HG03520 (cell line): ENCODE measurements around the gene FAM20B.
"Not testable (repeated sequence)": the region's sequence is repeated elsewhere in the genome, so short reads cannot be mapped to it uniquely, and the experiment has no call there.

Source experiments
- ATAC-seq: cut with Tn5 transposase; IDR thresholded peaks from one replicate; pipeline ENCODE4 v1.9.1; 2021; ENCODE audit warnings: mild to moderate bottlenecking, moderate library complexity; ENCODE audit not compliant: unreplicated experiment

The FAM20B gene

DNA sequence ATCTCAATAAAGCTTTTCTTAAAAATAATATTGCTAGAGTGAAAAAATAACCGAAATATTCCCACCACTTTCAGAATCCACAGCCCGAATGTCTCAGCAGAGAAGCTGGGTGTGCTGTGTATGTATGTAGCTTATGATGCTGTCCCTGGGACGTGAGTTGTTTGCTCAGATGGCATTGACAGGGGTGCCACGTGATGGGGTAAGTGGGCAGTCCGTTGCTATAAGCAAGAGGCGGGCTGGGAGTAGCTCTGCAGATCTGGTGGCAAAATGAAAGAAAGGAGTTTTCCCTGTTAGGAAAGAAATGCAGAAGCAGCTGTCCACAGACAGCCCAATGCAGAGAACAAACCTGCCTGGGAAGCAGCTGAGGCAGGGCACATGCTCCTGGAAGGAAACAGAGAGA is 3.8 kb upstream of the FAM20B start:
- no peak for ATAC-seq

DNA sequence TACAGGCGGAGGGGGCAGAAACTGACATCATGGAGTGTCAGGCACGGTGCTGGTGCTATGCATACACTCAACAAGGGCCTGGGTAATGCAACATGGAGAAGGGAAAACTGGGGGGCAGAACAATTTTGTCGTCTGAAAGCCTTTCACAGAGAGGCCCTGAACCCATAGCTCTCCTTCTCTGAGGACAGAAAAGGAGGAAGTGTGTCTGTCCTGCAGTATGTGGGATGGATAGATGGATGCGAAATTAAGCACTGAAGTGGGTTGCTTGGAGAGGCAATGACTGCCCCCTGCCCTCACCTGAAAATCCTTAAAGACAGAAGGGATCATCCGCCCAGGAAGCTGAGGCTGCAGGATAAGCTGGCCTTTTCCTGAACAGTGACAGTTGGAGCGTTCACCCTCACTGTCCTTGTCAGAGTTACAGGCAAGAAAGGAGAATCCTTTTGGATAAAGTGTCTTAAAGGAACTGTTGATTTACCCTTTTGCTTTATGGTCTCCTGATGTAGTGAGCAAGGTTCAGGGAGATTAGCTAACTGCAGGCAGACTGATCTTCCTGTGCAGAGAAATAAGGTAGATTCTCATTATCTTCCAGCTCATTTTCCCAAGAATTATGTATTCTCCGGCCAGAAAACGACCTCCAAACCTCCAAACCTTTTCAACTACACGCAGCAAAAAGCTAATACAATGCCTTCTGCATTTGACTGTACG is 1.6 kb upstream of the FAM20B start:
- ATAC-seq, result no peak

DNA sequence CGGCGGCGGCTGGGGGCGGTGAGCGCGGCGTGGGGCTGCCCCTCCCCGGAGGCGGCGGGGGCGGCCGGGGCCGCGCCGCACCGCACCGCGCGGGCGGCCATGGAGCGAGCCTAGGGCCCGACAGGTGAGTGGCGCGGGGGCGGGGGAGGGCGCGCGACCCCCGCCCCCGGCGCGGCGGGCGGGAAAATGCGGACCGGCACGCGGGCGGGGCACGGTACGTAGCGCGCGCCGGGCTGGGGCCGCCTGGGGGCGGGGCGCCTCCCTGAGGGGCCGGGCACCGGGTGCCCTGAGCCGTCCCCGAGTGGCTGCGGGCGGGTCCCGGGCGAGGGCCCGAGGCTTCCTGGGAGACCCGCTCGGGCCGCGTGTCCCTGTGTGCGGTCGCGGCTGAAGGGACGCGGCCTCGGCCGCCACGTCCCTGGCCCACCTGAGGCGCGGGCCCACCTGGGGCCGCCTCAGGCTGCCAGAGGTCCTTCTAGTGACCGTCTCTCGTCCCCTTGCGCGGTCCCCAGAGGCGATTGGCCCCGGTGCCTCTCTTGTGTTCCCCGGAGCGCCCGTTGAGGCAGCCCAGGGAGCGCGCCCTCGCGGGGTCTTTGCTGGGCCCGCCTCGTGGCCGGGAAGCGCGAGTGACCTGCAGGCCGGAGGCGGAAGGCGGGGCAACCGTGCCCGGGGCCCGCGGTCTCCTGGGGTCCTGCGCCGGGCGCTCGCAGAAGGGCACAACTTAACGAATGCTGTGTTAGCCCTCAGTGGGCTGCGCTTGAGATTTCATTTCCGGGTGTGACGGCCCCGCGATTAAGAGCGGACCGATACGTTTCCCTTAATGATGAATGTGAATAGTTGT is 500 bp downstream of the FAM20B start:
- peak; percentile 58 for ATAC-seq

DNA sequence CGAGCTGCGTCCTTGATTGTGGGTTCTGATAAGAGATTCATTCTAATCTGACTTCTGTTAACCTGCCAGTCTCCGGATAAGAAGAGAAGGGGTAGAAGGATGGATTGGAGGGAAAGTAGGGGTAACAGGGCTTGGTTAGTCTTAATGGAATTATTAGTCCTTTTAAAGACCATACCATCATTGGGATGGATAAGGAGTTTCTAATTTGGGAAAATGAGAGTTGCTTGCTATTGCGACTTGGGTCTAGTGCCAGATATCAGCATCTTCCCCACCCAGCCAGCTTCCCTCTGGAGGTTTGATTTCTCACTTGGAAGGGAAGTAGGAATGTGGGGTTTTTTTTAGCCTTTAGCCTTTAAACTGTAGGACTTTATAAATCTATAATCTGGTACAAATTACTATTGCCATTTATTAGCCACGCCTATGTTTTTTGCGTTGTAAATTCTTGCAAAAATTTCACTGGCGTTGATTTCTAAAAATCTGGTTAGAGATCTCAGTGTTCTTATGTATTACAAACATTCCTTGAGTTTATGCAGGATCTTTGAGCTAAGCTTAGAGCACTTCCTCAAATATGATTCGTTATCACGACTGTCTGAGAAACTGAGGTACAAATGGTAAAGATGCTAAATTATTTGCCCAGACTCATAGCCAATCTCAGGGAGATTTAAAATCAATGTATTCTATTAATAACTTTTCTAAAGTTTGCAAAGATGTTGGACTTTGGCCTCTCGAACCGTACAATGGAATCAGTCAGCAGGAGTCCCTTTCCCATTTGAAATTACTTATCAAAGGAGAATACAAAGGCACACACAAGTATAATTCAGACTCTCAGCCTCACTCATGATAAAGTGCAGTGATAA is 1.3 kb downstream of the FAM20B start:
- no peak for ATAC-seq

DNA sequence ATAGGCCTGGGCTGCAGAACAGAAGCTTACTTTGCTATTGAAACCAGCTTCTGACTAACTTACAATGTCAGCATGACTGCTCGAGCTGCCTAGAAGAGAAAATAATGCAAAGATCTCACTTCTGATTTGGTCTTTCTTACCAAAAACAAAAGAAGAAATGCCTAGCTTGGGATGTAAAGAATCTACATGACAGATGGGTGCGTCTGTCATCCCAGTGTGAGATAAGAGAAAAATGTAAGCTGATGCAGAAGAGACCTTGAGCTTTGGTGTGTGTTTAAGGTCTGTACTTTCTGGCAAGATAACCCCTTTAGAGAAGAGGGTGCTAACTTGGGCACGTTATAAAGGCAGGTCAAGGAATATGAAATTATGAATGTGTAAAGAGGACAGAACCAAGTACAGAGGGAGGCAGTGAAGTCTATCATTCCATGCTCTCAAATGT is 3.6 kb downstream of the FAM20B start:
- no peak for ATAC-seq

DNA sequence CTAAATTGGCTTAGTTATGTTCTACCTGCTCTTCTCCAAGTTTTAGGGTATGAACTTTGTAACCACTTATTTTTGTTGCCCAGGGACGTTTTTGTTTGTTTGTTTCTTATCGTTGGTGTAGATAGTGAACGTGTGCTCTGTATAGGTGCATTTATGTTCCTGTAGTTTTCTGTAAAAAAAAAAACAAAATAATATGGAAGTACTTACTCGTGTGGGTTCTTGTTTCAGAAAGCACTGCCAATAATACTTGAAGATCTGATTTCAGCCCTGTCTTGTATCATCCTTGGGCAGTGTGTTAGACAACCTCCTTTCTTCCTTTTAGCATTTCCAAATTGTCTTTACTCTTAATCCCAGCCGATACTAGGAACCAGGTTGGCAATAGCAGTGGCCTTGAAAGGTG is 4.4 kb downstream of the FAM20B start:
- no peak for ATAC-seq

DNA sequence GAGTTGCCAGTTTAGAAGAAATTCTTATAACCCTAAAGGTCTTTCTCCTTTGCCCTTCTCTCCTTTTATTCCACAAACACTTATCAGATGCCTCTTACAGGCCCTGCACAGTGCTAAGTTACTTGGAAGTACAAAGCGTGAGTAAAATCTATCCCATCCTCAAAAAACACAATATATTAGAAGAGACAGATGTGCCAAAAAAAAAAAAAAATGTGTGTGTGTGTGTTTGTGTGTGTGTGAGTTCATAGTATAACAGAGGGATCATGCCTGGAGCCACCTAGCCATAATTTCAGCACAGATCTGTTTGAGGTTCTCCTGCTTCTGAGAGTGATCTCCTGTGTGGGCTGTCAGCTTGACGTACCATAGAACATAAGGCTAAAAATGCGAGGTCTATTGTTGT is 5.0 kb downstream of the FAM20B start:
- ATAC-seq, result no peak

DNA sequence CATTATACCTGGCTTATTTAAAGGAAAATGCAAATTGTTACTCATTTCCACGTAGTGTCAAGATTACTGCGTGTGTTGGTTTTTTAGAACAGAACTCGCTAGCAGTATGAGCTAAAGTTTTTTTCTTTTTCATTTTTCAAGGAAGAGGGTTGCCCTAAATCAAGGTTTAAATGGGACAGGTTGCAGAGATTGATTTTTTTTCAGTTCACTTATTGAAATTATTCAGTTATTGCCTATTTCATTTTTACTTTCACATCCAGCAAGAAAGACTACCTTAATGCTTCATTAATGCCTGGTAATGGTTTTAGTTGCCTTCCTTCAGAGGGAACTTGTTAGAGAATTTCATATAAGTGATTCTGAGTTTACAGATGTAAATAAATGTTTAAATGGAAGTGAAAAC is 5.6 kb downstream of the FAM20B start:
- no peak for ATAC-seq

DNA sequence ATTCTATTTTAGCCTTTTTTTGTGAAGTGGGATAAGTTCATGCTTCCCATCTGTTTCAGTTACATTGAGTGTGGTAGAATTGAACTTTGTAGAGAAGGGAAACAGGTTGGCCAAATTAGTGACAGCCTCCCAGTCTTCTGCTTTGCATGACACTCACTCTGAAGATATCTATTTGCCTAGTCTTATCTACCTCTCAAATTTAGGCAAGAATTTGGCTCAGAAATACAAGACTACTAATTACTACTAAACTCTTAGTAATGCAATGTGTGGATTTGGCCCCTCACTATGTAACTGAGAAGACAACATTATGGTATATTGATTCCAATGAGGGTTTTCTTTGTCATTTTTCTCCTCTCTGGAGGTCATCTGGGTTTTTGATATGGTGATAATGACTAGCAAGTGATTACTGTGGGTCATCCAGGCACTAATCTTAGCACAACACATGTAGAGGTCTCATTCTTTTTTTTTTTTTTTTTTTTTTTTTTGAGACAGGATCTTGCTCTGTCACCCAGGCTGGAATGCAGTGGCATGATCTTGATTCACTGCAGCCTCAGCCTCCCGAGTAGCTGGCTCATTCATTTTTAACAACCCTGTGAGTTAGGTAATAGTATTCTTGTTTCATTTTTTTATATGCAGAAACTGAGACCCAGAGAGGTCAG is 6.3 kb downstream of the FAM20B start:
- ATAC-seq, result no peak

DNA sequence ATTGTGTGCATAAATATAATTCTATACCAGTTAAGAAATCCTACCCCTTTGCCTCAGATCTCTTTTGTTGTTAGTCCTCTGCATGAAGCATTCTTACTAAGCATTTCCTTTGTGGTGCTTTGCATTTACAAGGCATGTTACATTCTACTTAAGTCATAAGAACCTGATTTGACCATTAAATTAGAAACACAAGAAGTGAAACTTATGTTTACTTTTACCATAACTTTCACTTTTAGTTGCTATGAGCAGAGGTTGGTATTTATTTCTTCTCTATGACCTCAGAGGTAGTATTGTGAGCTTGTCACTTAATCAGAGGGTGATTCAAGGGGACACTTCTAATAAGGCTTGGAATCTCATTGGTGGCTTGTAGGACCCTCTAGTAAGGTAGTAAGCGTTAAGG is 9.0 kb downstream of the FAM20B start:
- ATAC-seq, result peak; percentile 84

DNA sequence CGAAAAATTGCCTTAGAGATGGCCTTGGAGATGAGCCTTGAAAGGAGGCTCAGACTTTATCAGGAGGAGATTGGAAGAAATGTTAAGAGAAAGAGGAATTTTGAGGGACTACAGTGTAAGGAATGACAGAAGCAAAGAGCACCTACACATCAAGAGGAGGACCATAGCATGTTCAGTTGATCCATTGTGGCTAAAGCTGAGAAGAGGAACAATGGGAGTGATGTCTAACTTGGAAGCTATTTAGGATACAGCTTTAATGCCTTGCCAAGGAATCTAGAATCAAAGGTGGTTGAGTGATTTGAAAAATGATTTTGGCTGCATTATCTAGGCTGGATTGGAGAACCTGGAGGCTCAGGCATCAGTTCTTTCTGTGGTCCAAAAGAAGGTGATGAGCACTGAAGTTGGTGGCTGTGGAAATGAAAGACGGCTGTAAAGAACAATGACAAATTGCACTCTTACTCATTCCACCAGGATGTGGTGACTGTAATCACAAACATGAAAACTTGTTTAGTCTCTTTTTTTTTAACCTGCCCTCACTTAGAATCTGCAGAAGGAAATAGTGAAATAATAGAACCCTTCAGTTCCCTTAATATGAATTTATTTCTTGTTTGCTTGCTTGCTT is 11.3 kb downstream of the FAM20B start:
- ATAC-seq, result peak; percentile 48

DNA sequence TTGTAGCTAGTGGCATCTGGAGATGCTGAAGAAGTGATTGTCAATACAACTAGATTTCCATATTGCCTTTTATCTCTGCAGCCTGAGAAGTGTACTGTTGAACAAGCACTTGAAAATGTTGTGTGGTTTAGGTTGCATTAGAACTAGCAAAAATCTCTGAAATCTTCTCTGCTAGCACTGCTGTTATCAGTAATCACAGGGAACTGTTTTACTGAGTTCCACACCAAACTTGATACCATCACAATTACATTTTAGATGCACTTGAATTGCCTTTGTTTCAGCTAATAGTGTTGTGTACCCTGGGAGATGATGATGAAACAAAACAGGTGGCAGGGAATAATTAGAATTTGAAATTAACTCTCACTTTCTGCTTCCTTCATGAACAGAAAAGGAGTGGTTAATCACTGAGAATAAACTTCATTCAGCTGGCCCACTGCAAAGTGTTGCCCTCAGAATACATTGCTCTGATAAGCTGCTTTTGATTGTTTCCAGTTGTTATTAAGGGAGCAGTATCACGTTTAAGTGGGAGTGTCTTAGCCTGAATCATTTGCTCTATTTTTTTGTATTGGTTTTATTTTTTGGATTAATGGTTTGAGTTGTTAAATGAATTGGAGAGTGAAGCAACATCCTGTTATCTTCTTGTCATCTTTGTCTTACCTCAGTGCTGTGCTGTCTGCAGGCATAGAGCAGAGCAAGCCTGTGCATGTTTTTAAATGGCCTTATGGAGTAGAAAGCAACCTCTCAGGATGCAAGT is 13.0 kb downstream of the FAM20B start:
- no peak for ATAC-seq

DNA sequence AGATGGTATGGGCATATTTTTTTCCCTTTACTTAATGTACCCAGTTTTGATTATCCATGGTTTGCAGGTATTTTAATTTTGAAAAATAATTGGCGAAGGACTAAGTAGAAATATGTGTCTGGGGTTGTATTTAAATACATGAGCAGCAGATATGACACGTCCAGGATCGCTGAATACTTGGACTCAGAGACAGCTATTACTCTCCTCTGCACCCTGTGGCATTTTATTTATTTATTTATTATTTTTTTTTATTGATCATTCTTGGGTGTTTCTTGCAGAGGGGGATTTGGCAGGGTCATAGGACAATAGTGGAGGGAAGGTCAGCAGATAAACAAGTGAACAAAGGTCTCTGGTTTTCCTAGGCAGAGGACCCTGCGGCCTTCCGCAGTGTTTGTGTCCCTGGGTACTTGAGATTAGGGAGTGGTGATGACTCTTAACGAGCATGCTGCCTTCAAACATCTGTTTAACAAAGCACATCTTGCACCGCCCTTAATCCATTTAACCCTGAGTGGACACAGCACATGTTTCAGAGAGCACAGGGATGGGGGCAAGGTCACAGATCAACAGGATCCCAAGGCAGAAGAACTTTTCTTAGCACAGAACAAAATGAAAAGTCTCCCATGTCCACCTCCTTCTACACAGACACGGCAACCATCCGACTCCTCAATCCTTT is 13.9 kb downstream of the FAM20B start:
- ATAC-seq, result not testable (repeated sequence)

DNA sequence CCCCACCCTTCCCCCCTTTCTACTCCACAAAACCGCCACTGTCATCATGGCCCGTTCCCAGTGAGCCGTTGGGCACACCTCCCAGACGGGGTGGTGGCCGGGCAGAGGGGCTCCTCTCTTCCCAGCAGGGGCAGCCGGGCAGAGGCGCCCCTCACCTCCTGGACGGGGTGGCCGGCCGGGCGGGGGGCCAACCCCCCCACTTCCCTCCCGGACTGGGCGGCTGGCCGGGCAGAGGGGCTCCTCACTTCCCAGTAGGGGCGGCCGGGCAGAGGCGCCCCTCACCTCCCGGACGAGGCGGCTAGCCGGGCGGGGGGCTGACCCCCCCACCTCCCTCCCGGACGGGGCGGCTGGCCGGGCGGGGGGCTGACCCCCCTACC is 14.5 kb downstream of the FAM20B start:
- not testable (repeated sequence) for ATAC-seq

DNA sequence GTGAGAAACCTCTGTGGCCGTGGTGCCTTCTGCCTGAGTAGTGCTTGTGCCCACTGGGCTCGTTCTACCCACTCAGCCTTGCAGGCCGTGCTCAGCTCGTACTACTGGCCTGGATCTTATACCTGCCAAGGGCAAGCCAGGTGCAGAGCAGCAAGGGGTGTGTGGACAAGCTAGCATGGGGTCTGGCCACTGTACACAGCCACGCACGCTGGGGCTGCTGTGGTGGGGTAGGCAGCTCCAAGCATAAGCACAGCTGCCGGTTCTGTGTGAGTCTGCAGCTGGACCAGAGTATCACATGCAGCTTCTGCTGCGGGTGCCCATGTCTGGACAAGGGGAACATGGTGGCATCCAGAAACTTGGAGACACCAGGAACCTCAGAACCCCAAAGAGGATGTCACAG is 16.4 kb downstream of the FAM20B start:
- no peak for ATAC-seq

DNA sequence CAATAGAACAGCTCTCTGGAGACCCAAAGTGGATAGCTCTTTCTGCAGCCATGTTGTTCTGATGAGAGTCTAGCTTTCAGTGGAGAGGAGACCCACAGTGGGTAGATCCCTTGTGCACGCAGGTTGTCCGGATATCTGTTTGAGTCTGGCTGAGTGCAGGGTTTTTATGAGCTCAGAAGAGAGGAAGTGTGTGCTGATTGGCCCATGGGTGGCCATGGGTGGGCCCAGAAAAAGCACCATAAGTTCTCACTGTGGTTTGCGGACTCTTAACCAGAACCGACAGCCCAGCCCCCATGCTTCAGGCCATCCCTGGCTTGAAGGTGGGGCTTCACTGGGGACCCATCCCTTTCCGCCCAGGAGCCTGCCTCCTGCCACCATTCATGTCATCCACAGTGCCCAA is 17.0 kb downstream of the FAM20B start:
- ATAC-seq, result no peak

DNA sequence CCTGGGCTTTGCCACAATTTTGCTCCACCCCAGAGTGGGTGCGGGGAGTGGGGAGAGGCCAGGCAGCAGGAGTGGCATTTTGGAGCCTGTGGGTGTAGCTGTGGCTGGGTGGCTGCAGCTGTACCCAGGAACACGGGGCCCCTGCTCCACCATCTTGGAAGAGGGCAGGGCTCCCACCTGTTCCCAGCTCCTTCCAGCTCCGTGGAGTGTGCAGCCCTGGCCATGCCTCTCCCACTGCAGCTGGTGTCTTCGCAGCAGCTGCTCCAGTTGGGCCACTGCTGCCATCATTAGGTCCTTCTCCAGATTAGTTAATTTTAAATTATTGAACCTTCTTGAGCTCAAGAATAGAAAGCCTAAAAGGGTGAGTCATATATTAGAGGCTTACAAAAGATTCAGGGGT is 17.6 kb downstream of the FAM20B start:
- ATAC-seq, result no peak

DNA sequence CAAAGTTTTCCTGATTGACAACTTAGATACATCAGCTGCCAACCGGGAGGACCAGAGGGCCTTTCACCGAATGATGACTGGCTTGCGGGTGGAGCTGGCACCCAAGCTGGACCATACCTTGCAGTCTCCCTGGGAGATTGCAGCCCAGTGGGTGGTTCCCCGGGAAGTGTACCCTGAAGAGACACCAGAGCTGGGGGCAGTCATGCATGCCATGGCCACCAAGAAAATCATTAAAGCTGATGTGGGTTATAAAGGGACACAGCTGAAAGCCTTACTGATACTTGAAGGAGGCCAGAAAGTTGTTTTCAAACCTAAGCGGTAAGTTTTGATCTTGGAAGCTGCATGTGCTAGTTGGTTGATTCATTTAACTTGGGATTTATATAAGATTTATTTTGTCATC is 18.2 kb downstream of the FAM20B start:
- no peak for ATAC-seq
